ENCODE results near the gene PLCZ1.
"Not testable (repeated sequence)": the region's sequence is repeated elsewhere in the genome, so short reads cannot be mapped to it uniquely, and the experiment has no call there.

The PLCZ1 gene

GRCh38 chr12:18700271-18700670, 37.5 kb downstream of the PLCZ1 start:
- peak; percentile 62 for DNase-seq (ENCODE audit: low read depth)

GRCh38 chr12:18696971-18697602, 40.7 kb downstream of the PLCZ1 start:
- DNase-seq (ENCODE audit: low read depth), result peak; percentile 58

- not testable (repeated sequence) for DNase-seq (ENCODE audit: low read depth)
Measured at GRCh38 chr12:18693986-18694385, 43.8 kb downstream of the PLCZ1 start.

DNA sequence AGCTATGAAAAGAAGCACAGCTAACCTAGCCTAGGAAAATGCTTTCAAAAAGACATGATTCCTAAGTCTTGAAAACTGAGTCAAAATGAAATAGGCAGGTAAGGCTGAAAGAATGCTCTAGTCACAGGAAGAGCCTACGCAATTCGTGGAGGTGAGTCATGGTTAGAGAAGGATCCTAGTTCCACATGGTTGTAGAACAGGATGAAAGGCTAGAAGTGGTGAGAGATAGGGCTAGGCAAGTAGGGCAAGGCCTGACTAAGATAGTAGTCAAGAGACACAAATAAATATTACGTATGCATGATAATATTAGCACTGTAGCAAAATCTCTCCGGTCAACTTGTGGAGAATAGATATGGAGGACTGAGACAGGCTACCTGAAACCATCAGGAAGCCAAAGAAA, 47.2 kb downstream of the PLCZ1 start:
- DNase-seq (ENCODE audit: low read depth), result peak; percentile 85

DNA sequence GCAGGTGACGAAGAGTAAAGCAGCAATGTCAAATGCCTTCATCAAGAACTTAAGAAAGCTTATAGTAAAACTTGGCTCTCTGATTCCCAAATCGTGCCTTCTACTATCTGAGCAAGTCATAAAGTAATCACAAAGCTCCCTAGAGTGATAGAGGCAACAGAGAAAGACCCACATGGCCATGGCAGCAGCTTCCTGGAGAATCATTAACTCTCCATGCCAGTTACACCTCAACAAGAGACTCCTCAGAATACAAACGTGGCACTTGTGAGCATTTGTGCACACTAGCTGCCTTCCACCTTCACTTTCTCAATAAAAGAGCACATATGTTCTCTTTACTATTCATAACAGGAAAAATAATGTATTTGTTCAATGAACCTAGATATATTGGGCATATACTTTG, 48.0 kb downstream of the PLCZ1 start:
- DNase-seq (ENCODE audit: low read depth), result no peak

DNA sequence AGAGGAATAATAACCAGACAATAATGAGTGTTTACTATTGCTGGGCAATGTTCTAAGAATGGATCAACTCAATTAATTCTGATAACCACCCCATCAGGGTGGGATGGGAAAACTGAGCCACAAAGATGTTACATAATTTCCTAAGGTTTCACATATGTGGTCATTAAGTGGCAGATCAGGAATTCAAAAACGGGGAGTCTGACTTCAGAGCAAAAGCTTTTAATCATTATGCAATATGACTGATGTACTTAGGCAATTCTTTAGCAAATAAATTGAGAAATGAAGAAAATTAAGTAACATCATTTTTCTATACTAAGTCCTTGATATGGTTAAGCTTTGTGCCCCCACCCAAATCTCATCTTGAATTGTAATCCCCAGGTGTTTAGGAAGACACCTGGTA, 53.4 kb downstream of the PLCZ1 start:
- peak; percentile 45 for DNase-seq (ENCODE audit: low read depth)

GRCh38 chr12:18683327-18684013, 54.3 kb downstream of the PLCZ1 start:
- peak; percentile 28 for DNase-seq (ENCODE audit: low read depth)

GRCh38 chr12:18681818-18682217, 56.0 kb downstream of the PLCZ1 start:
- DNase-seq (ENCODE audit: low read depth), result no peak

- DNase-seq (ENCODE audit: low read depth), result no peak
Measured at GRCh38 chr12:18676996-18677588, 60.7 kb downstream of the PLCZ1 start.

GRCh38 chr12:18676141-18676540, 61.7 kb downstream of the PLCZ1 start:
- no peak for DNase-seq (ENCODE audit: low read depth)

- no peak for DNase-seq (ENCODE audit: low read depth)
Measured at GRCh38 chr12:18658829-18659228, 79.0 kb downstream of the PLCZ1 start.

GRCh38 chr12:18658179-18658578, 79.6 kb downstream of the PLCZ1 start:
- DNase-seq (ENCODE audit: low read depth), result no peak

DNA sequence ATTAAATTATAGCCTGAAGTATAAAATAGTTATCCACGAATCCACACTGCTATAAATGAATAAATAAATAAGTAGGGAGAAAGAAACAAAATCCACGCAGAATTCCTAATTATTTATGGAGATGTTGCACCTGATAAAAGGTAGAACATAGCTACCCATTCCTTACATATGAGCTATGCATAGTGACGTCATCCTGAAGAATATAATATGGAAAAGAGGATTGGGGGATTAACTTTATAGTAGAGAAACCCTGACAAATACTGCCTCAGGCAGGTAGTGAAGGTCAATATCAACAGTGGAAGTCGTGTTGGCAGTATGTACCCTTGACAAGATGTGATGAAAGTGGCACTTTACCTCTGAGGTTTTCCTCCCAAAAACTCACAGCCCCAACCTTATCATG, 82.5 kb downstream of the PLCZ1 start:
- no peak for DNase-seq (ENCODE audit: low read depth)

DNA sequence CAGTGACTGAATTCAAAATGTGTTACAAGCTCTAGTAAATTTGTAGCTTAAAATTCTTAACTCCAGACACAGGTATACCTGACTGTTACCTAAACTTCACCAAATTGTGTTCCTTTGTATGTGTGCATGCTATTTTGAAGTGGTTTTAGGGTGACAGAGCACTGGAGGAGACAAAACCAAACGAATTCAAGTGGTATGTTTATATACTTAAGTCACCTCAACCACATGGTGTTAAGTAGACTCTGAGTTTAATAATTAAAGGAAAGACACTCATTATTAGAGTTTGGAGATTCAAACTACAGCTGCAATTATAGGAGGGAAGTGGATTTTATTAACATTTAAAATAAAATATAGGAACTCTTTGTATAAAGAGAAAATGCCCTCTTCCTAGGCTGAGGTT, 84.3 kb downstream of the PLCZ1 start:
- DNase-seq (ENCODE audit: low read depth), result no peak

- no peak for DNase-seq (ENCODE audit: low read depth)
Measured at GRCh38 chr12:18652596-18652995, 85.2 kb downstream of the PLCZ1 start.

DNA sequence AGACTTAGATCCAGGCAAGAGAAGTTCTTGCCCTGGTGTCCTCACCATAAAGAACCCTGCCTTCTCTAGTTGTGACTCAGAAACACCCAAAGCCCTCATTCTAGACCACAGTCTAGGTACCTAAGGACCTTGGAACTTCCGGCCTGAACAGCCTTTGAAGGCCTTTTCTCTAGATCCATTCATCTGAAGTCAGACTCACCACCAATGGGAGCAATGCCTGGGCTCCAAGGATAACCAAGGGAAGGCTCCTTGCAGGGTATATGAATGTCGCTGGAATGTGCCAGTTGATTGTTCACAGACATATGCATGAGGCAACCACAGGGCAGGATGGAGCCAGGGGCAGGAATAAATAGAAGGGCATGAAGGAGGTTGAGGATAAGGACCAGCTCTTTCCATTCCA, 86.3 kb downstream of the PLCZ1 start:
- DNase-seq (ENCODE audit: low read depth), result no peak

- DNase-seq (ENCODE audit: low read depth), result no peak
Measured at GRCh38 chr12:18646286-18646890, 91.4 kb downstream of the PLCZ1 start.

DNA sequence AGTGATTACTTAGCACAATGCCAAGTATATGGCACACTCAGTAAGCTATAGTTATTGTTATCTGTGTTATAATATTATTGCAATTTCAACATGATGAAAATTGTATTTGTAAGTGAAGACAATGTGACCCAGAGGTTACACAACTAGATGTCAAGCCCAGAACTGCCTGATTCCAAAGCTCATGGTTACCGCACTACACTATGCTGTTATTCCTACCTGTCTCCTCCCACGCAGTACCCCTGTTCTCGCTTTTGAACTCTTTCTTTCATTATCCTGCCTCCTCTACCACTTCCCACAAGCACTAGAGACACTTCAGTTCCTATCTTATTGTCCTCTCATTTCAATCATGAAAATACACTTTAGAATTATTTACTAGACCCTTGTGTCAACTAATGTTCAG, 93.2 kb downstream of the PLCZ1 start:
- DNase-seq (ENCODE audit: low read depth), result no peak

DNA sequence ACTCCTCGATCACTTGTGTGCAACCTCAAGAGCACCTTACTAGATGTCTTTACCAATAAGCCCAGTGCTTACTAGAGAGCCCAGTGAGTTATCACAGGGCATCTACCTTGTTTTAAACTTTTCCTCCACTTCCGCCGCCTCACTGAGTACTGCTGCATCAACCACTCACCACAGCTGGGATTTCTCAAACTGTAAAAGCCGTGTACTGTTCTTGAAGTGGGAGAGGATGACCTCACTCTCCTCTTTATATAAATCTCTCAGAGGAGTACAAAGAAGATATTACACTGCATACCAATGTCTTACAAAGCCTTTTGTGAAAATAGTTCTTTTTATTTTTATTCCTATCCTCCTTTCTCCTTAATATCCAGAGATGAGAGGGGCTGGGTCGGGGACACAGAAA, 94.1 kb downstream of the PLCZ1 start:
- peak; percentile 15 for DNase-seq (ENCODE audit: low read depth)

- no peak for DNase-seq (ENCODE audit: low read depth)
Measured at GRCh38 chr12:18640321-18640955, 97.4 kb downstream of the PLCZ1 start.

GRCh38 chr12:18634382-18634781, 103.4 kb downstream of the PLCZ1 start:
- DNase-seq (ENCODE audit: low read depth), result no peak

Measured in iris pigment epithelial cell (primary cell).